GM21717 (cell line): Measurements from ENCODE around the gene EFEMP1.

Source experiments
- ATAC-seq: cut with Tn5 transposase; IDR thresholded peaks from one replicate; pipeline ENCODE4 v1.9.1; 2021; ENCODE audit warnings: mild to moderate bottlenecking, moderate library complexity; ENCODE audit not compliant: unreplicated experiment

EFEMP1 gene

GRCh38 chr2:55923091-55923981, at the start of gene EFEMP1:
EFEMP1 (minus strand) TSS chr2:55923782; CDS start chr2:55922440, 1,342 bp downstream.
- peak; percentile 74 for ATAC-seq

- ATAC-seq, result no peak
Observed at GRCh38 chr2:55970500-55970899, 46.9 kb upstream of the EFEMP1 start.

- ATAC-seq, result no peak
Observed at GRCh38 chr2:55968941-55969340, 45.4 kb upstream of the EFEMP1 start.

GRCh38 chr2:55966401-55967118, 43.0 kb upstream of the EFEMP1 start:
- no peak for ATAC-seq

- ATAC-seq, result no peak
Observed at GRCh38 chr2:55965966-55966365, 42.4 kb upstream of the EFEMP1 start.

GRCh38 chr2:55965276-55965675, 41.7 kb upstream of the EFEMP1 start:
- no peak for ATAC-seq

GRCh38 chr2:55962915-55963314, 39.3 kb upstream of the EFEMP1 start:
- ATAC-seq, result no peak

GRCh38 chr2:55961318-55961911, 37.8 kb upstream of the EFEMP1 start:
- ATAC-seq, result no peak

GRCh38 chr2:55958756-55959155, 35.2 kb upstream of the EFEMP1 start:
- no peak for ATAC-seq

- no peak for ATAC-seq
Observed at GRCh38 chr2:55957142-55957541, 33.6 kb upstream of the EFEMP1 start.

GRCh38 chr2:55954306-55955035, 30.9 kb upstream of the EFEMP1 start:
- ATAC-seq, result no peak

- ATAC-seq, result no peak
Observed at GRCh38 chr2:55952415-55952814, 28.8 kb upstream of the EFEMP1 start.

- no peak for ATAC-seq
Observed at GRCh38 chr2:55951533-55951932, 28.0 kb upstream of the EFEMP1 start.

GRCh38 chr2:55949613-55950012, 26.0 kb upstream of the EFEMP1 start:
- no peak for ATAC-seq

GRCh38 chr2:55949211-55949610, 25.6 kb upstream of the EFEMP1 start:
- no peak for ATAC-seq

- ATAC-seq, result no peak
Observed at GRCh38 chr2:55948176-55948923, 24.8 kb upstream of the EFEMP1 start.

GRCh38 chr2:55947752-55948151, 24.2 kb upstream of the EFEMP1 start:
- ATAC-seq, result no peak

GRCh38 chr2:55946793-55947192, 23.2 kb upstream of the EFEMP1 start:
- ATAC-seq, result no peak

GRCh38 chr2:55943466-55943865, 19.9 kb upstream of the EFEMP1 start:
- no peak for ATAC-seq

- no peak for ATAC-seq
Observed at GRCh38 chr2:55936351-55936750, 12.8 kb upstream of the EFEMP1 start.
